ENCODE data around the gene OSBPL1A. TPM values are rescaled to one million over a fixed set of nuclear protein-coding genes. Genes with fewer than 3 reads are reported as not detected.
A peak's percentile ranks its signal among the peaks of the same experiment; 100 is the strongest.

OSBPL1A gene
- total RNA-seq, 4 donors from 2014 or later: 31.0 to 42.2 (median 32.4) TPM

DNA sequence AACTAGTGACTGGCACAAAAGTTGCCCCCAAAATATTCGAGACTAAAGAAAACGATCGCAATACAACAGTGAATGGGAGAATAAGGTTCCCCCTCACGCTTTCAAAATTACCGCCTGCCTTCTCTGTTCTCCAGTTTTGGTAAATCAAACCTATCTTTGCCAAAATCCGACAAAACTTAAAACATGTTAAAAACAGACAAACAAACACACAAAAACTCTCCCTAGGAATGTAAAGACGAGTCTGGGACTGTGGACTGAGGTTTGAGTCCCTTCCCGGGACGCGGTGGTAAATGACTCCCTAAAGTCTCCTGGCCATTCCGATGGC, 28.4 kb upstream of the OSBPL1A start:
- TF ChIP-seq, protein P1, sequence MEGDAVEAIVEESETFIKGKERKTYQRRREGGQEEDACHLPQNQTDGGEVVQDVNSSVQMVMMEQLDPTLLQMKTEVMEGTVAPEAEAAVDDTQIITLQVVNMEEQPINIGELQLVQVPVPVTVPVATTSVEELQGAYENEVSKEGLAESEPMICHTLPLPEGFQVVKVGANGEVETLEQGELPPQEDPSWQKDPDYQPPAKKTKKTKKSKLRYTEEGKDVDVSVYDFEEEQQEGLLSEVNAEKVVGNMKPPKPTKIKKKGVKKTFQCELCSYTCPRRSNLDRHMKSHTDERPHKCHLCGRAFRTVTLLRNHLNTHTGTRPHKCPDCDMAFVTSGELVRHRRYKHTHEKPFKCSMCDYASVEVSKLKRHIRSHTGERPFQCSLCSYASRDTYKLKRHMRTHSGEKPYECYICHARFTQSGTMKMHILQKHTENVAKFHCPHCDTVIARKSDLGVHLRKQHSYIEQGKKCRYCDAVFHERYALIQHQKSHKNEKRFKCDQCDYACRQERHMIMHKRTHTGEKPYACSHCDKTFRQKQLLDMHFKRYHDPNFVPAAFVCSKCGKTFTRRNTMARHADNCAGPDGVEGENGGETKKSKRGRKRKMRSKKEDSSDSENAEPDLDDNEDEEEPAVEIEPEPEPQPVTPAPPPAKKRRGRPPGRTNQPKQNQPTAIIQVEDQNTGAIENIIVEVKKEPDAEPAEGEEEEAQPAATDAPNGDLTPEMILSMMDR (IDR thresholded peaks at IDR 0.05): no peak
- TF ChIP-seq POLR2A (IDR thresholded peaks at IDR 0.05) (no peak), POLR2AphosphoS5 (IDR thresholded peaks at IDR 0.05) (no peak)
- H3K36me3 ChIP-seq: peaks cover 4% of the 10 kb centered on the region
- H3K4me3 ChIP-seq: peak overlapping the region; percentile 89
- H3K4me1 ChIP-seq: peaks cover 15% of the 10 kb centered on the region
- peaks cover 40% of the 10 kb centered on the region for H3K27me3 ChIP-seq
- 42% methylated on average over 11 of the region's 11 CpGs for WGBS
- peak overlapping the region; percentile 66 for H3K27ac ChIP-seq
- no peak for DNase-seq (ENCODE audit: low spot score in 2 of 2)
- H3K9me3 ChIP-seq: no peaks in the 10 kb centered on the region

DNA sequence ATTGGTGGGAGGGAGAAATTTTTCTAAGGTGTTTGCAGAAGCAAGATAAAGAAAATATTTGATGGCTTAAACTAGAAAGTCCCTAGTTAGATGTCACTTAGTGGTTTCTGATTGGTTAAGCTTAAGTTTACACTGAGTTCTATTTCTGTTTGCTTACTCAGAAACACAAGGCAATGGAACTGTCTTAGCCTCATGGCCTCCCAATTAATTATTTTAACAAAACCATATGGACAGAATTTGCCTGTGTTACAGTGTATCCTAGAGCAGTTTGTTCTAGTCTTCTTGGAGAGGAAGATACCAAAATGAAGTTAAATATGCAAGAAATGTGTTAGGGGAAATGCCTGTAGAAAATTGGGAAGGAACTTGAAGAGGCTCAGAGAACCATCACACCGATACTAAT, 24.2 kb upstream of the OSBPL1A start:
- no peaks in the 10 kb centered on the region for H3K36me3 ChIP-seq
- H3K27me3 ChIP-seq: peaks cover 80% of the 10 kb centered on the region
- no peak overlapping the region for H3K4me3 ChIP-seq
- WGBS: 64% methylated on average over 1 of the region's 1 CpG
- DNase-seq (ENCODE audit: low spot score in 2 of 2): no peak
- H3K9me3 ChIP-seq: no peaks in the 10 kb centered on the region
- TF ChIP-seq, protein P1 (IDR thresholded peaks at IDR 0.05): no peak
- TF ChIP-seq EP300 (IDR thresholded peaks at IDR 0.05) (no peak), POLR2AphosphoS5 (IDR thresholded peaks at IDR 0.05) (no peak), POLR2A (IDR thresholded peaks at IDR 0.05) (no peak)
- H3K27ac ChIP-seq: no peak overlapping the region
- peaks cover 7% of the 10 kb centered on the region for H3K4me1 ChIP-seq

DNA sequence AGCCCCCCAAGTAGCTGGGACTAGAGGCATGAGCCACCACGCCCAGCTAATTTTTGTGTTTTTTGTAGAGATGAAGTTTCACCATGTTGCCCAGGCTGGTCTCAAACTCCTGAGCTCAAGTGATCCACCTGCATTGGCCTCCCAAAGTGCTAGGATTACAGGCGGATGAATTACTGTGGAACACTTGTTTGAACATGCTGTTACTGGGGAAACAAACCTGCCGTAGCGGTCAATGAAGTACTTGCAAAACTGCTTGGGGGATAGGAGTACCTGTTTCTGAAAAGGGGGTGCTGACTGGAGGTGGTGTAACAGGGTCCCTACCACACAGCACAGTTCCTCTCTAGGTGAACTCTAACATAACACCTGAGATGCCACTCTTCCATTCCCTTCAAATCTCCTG, 22.9 kb upstream of the OSBPL1A start:
- DNase-seq (ENCODE audit: low spot score in 2 of 2): no peak
- no peak for TF ChIP-seq EP300 (IDR thresholded peaks at IDR 0.05)
- TF ChIP-seq POLR2AphosphoS5 (IDR thresholded peaks at IDR 0.05): no peak
- TF ChIP-seq POLR2A (IDR thresholded peaks at IDR 0.05): no peak
- TF ChIP-seq, protein P1 (IDR thresholded peaks at IDR 0.05): no peak
- H3K27ac ChIP-seq: no peak overlapping the region
- H3K27me3 ChIP-seq: peaks cover 80% of the 10 kb centered on the region
- H3K9me3 ChIP-seq: no peaks in the 10 kb centered on the region
- no peak overlapping the region for H3K4me3 ChIP-seq
- no peaks in the 10 kb centered on the region for H3K36me3 ChIP-seq
- no peaks in the 10 kb centered on the region for H3K4me1 ChIP-seq
- WGBS: 80% methylated on average over 4 of the region's 4 CpGs

DNA sequence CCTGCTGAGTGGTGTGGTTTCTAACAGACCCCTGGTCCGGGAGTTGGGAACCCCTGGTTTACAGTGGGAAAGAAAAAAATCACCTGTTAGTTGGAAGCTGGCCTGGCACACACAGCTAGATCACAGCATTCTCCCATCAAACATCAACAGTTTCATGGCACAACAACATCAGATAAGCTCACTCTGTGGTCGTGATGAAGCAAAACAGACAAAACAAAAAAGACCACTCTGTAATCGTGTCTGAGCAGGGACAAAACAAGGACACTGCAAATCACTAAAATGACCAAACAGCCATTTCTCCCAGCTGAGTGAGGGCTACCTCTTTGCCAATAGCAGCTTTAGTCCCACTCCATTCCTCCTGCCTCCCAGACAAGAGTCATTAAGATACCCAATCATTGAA, 19.9 kb upstream of the OSBPL1A start:
- H3K36me3 ChIP-seq: no peaks in the 10 kb centered on the region
- H3K9me3 ChIP-seq: no peaks in the 10 kb centered on the region

DNA sequence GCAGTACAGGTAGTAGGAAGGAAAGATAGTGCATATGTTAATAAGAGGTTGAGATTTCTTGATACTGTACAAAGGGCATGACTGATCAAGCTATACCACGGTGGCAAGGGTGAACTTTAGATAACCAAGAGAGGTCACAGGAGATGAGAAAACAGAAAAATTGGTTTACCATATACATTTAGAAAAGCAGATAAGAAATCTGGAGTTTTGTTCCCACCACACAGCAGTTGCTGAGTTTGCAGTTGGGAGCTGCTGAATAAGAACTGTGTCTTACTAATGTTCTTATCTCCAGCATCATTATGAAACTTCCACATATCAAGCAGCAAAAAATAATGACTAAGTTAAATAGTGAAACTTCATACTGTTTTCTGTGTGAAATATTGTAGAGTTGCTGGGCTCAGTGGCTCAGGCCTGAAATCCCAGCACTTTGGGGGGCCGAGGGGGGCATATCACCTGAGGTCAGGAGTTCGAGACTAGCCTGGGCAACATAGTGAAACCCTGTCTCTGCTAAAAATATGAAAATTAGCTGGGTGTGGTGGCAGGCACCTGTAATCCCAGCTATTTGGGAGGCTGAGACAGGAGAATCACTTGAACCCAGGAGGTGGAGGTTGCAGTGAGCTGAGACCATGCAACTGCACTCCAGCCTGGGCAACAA, 16.9 kb upstream of the OSBPL1A start:
- H3K27me3 ChIP-seq: peaks cover 30% of the 10 kb centered on the region
- H3K36me3 ChIP-seq: no peaks in the 10 kb centered on the region
- DNase-seq (ENCODE audit: low spot score in 2 of 2): no peak
- no peak overlapping the region for H3K4me3 ChIP-seq
- no peak overlapping the region for H3K27ac ChIP-seq
- H3K4me1 ChIP-seq: no peaks in the 10 kb centered on the region
- no peaks in the 10 kb centered on the region for H3K9me3 ChIP-seq
- WGBS: 81% methylated on average over 3 of the region's 3 CpGs
- TF ChIP-seq POLR2AphosphoS5 (IDR thresholded peaks at IDR 0.05): no peak
- no peak for TF ChIP-seq POLR2A (IDR thresholded peaks at IDR 0.05)
- no peak for TF ChIP-seq EP300 (IDR thresholded peaks at IDR 0.05)
- TF ChIP-seq, protein P1 (IDR thresholded peaks at IDR 0.05): no peak

More for the DNA sequence above, 19.9 kb upstream of the OSBPL1A start:
- H3K27ac ChIP-seq: no peak overlapping the region
- 36% methylated on average over 3 of the region's 3 CpGs for WGBS
- H3K27me3 ChIP-seq: peaks cover 52% of the 10 kb centered on the region
- no peak for DNase-seq (ENCODE audit: low spot score in 2 of 2)
- H3K4me3 ChIP-seq: no peak overlapping the region
- TF ChIP-seq, protein P1 (IDR thresholded peaks at IDR 0.05): no peak
- TF ChIP-seq POLR2AphosphoS5 (IDR thresholded peaks at IDR 0.05) (no peak), POLR2A (IDR thresholded peaks at IDR 0.05) (no peak), EP300 (IDR thresholded peaks at IDR 0.05) (no peak)
- no peaks in the 10 kb centered on the region for H3K4me1 ChIP-seq

Measured in suprapubic skin (tissue), 4 donors.